ENCODE measurements around the gene KIAA1328.

KIAA1328 gene

DNA sequence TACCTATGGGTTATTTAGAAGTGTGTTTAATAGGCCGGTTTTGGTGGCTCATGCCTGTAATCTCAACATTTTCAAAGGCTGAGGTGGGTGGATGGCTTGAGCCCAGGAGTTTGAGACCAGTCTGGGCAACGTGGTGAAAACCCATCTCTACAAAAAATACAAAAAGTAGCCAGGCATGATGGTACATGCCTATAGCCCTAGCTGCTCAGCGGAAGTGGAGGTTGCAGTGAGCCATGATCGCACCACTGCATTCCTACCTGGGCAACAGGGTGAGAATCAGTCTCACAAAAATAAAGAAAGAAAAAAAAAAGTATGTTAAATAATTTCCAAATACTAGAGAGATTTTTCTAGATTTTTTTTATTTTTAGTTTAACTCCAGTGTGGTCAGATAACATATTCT is 316.0 kb downstream of the KIAA1328 start:
- no peak overlapping the region for H3K4me3 ChIP-seq (ENCODE audit: low read depth, low read length)
- H3K4me1 ChIP-seq = no peaks in the 10 kb centered on the region
- H3K27me3 ChIP-seq = no peaks in the 10 kb centered on the region
- H3K9me3 ChIP-seq = no peaks in the 10 kb centered on the region
- H3K36me3 ChIP-seq = no peaks in the 10 kb centered on the region
- no peak for TF ChIP-seq CTCF (IDR thresholded peaks at IDR 0.05; ENCODE audit: low read depth, low read length)
- DNase-seq = no peak

- Histone ChIP-seq H3K4me1 (no peaks in the 10 kb centered on the region), H3K9me3 (no peaks in the 10 kb centered on the region), H3K36me3 (no peaks in the 10 kb centered on the region), H3K4me3 (ENCODE audit: low read depth, low read length) (no peak overlapping the region), H3K27me3 (no peaks in the 10 kb centered on the region)
- no peak for TF ChIP-seq CTCF (IDR thresholded peaks at IDR 0.05; ENCODE audit: low read depth, low read length)
- no peak for DNase-seq
These were observed 327.5 kb downstream of the KIAA1328 start for GRCh38 chr18:37156330-37156942.

DNA sequence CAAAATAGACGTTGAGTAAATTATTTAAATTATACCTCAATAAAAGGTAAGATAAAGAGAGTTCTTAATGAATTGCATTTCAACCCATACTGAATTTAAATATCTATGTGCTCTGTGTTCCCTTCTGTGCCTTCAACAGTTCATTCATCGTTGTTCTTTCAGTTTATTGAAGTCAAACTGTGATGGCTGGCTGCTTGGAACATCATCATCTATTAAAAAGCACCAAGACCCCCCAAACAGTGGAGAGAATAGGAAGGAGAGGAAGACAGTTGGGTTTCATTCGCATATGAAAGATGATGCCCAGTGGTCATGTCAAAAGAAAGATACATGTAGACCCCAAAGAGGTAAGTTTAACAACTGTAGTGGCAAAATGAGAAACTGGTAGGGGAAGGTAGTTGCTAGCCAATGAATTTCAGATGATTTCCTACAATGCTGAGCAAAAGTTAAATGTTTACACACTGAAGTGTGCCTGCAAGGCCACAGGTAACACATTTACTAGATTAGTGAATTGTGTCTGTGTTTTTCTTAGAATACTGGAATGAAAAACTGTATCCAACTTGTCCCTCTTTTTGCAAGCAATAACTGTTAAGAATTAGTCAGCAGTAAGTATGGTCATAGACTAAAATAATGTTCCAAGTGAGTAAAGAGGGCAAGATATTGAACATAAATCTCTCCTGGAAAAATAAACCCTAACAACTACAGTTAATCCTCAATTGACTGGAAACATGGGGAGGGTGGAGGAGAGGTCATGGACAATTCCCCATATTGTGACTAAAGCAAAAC is 331.3 kb downstream of the KIAA1328 start:
- DNase-seq = no peak
- TF ChIP-seq CTCF (IDR thresholded peaks at IDR 0.05; ENCODE audit: low read depth, low read length) = no peak
- Histone ChIP-seq H3K4me3 (ENCODE audit: low read depth, low read length) (no peak overlapping the region), H3K27me3 (no peaks in the 10 kb centered on the region), H3K36me3 (no peaks in the 10 kb centered on the region), H3K9me3 (no peaks in the 10 kb centered on the region), H3K4me1 (no peaks in the 10 kb centered on the region)

DNA sequence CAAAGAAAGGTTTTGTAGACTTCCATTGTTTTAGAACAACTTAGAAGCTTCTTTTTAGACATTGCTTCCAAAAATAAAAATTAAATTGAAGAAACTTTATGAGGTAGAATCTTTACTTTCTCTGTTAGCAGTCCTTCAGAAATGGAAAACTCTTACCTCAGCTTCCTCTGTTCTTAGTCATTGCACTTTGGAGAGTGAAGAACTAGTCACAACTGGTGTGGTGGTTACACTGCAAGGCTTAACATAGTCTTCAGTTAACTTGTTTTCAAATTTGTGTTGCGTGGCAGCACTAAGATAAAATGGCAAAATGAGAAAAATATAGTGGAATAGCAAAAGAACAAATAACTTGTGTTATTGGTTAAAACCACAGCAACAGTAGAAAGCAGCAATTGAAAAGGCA is 332.6 kb downstream of the KIAA1328 start:
- H3K9me3 ChIP-seq = no peaks in the 10 kb centered on the region
- H3K36me3 ChIP-seq = no peaks in the 10 kb centered on the region
- H3K4me1 ChIP-seq = no peaks in the 10 kb centered on the region
- no peaks in the 10 kb centered on the region for H3K27me3 ChIP-seq
- no peak for DNase-seq
- TF ChIP-seq CTCF (IDR thresholded peaks at IDR 0.05; ENCODE audit: low read depth, low read length) = no peak
- H3K4me3 ChIP-seq (ENCODE audit: low read depth, low read length) = no peak overlapping the region

GRCh38 chr18:37162551-37162950 is 333.6 kb downstream of the KIAA1328 start:
- no peaks in the 10 kb centered on the region for H3K9me3 ChIP-seq
- no peaks in the 10 kb centered on the region for H3K36me3 ChIP-seq
- DNase-seq = no peak
- no peak for TF ChIP-seq CTCF (IDR thresholded peaks at IDR 0.05; ENCODE audit: low read depth, low read length)
- H3K4me3 ChIP-seq (ENCODE audit: low read depth, low read length) = no peak overlapping the region
- H3K4me1 ChIP-seq = no peaks in the 10 kb centered on the region
- H3K27me3 ChIP-seq = no peaks in the 10 kb centered on the region

- no peaks in the 10 kb centered on the region for H3K9me3 ChIP-seq
- no peak overlapping the region for H3K4me3 ChIP-seq (ENCODE audit: low read depth, low read length)
- no peaks in the 10 kb centered on the region for H3K27me3 ChIP-seq
- H3K36me3 ChIP-seq = no peaks in the 10 kb centered on the region
- no peaks in the 10 kb centered on the region for H3K4me1 ChIP-seq
- no peak for DNase-seq
- no peak for TF ChIP-seq CTCF (IDR thresholded peaks at IDR 0.05; ENCODE audit: low read depth, low read length)
These were observed 334.2 kb downstream of the KIAA1328 start for GRCh38 chr18:37163119-37163518.

Measured in BE2C (cell line).